ENCODE results near the gene ANO4. TPM values are rescaled to one million over a fixed set of nuclear protein-coding genes. Genes with fewer than 3 reads are reported as not detected.

Gene ANO4
- total and polyA plus RNA-seq, 2 donors (not counting 1 experiment from before 2014, with no cell fraction given) = not detected

DNA sequence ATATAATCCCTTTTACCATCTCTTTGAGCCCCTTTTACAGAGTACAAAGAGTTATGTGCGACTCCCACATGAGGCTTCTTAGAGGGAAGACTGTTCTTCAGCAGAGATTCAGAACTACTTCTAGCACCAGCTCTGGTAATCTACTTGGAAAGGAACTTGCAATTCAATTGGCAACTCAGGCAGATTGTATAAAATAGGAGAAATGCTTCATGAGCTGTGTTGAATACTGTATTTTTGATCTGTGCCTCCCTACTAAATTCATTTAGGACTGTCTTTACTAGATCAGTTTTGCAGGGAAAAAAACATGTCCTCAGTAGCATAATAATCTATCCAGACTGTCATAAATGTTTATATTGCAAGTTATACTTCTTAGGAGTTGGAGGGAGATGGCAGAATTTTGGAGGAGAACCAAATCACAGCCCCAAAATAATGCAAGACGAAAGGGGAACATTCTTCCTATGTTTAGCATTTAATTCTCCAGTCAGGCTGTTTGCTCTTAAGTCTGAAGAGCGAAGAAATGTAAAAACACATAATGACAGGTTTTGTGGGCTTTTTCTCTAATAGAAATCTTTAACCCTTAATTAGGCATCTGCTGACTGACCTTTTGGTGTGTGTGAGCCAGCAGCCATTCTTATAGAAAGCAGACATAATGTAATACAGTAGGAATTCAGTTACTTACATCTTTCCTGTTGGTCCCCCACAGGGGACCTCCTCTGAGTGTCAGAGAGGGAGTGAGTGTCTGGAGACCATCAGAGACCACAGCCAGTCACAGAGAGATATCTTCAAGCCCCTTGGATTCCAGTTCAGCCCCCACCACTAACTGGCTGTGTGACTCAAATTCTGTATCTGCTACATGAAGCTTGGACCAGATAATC, 3.9 kb downstream of the ANO4 start:
- Histone ChIP-seq H3K27me3 (replicated peaks in 1 of 4; ENCODE audit: control extremely low read depth in 1 of 4, control insufficient read depth in 3 of 4, insufficient read depth in 4 of 4, low read length in 3 of 4) (peaks cover 0 to 8% (median 0%) of the 10 kb centered on the region in 4 experiments), H3K4me2 (replicated peaks; ENCODE audit: low read depth, low read length, poor library complexity, severe bottlenecking) (no peak overlapping the region), H4K20me1 (ENCODE audit: control insufficient read depth, insufficient read depth, low read length, poor library complexity, severe bottlenecking) (no peaks in the 10 kb centered on the region), H2AFZ (ENCODE audit: insufficient read depth, low read depth, low read length, poor library complexity, severe bottlenecking) (no peak overlapping the region), H3K9me3 (ENCODE audit: control extremely low read depth in 1 of 3, control insufficient read depth in 2 of 3, insufficient read depth in 1 of 3, low read length in 2 of 3) (no peaks in the 10 kb centered on the region), H3K4me3 (ENCODE audit: control extremely low read depth in 1 of 5, extremely low read depth in 1 of 5, insufficient read depth in 1 of 5, low read depth in 2 of 5, low read length in 4 of 5) (no peak overlapping the region), H3K79me2 (ENCODE audit: control insufficient read depth, insufficient read depth, low read length) (no peaks in the 10 kb centered on the region), H3K4me1 (ENCODE audit: control insufficient read depth in 2 of 2, insufficient read depth in 2 of 2, low read length in 2 of 2) (no peaks in the 10 kb centered on the region), H3K27ac (ENCODE audit: low read length in 2 of 2) (no peak overlapping the region), H3K36me3 (replicated peaks in 1 of 2; ENCODE audit: control extremely low read depth in 1 of 2, control insufficient read depth in 1 of 2, extremely low read depth in 1 of 2, insufficient read depth in 2 of 2, low read length in 1 of 2) (no peaks in the 10 kb centered on the region), H3K9ac (ENCODE audit: low read length) (no peak overlapping the region)
- WGBS (ENCODE audit: insufficient coverage) = 80% methylated on average over 1 of the region's 3 CpGs
- H3K4me3 Mint-ChIP-seq = no peak overlapping the region
- H3K9me3 Mint-ChIP-seq (ENCODE audit: insufficient read depth) = no peaks in the 10 kb centered on the region
- CTCF ChIA-PET = no interaction called here
- no peak for ATAC-seq (ENCODE audit: low read depth)
- POLR2A ChIA-PET = no interaction called here
- H3K27me3 Mint-ChIP-seq = peaks cover 29% of the 10 kb centered on the region
- no peaks in the 10 kb centered on the region for H3K4me1 Mint-ChIP-seq
- TF ChIP-seq, protein P1, sequence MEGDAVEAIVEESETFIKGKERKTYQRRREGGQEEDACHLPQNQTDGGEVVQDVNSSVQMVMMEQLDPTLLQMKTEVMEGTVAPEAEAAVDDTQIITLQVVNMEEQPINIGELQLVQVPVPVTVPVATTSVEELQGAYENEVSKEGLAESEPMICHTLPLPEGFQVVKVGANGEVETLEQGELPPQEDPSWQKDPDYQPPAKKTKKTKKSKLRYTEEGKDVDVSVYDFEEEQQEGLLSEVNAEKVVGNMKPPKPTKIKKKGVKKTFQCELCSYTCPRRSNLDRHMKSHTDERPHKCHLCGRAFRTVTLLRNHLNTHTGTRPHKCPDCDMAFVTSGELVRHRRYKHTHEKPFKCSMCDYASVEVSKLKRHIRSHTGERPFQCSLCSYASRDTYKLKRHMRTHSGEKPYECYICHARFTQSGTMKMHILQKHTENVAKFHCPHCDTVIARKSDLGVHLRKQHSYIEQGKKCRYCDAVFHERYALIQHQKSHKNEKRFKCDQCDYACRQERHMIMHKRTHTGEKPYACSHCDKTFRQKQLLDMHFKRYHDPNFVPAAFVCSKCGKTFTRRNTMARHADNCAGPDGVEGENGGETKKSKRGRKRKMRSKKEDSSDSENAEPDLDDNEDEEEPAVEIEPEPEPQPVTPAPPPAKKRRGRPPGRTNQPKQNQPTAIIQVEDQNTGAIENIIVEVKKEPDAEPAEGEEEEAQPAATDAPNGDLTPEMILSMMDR (IDR thresholded peaks at IDR 0.05) = no peak
- no peak for TF ChIP-seq EZH2 (IDR thresholded peaks at IDR 0.05; ENCODE audit: borderline replicate concordance, insufficient read depth, low read depth, low read length, poor library complexity, severe bottlenecking)
- DNase-seq = no peak
- intact Hi-C loops (cut with micrococcal nuclease) = no loop called here
- no peak overlapping the region for H3K27ac Mint-ChIP-seq

DNA sequence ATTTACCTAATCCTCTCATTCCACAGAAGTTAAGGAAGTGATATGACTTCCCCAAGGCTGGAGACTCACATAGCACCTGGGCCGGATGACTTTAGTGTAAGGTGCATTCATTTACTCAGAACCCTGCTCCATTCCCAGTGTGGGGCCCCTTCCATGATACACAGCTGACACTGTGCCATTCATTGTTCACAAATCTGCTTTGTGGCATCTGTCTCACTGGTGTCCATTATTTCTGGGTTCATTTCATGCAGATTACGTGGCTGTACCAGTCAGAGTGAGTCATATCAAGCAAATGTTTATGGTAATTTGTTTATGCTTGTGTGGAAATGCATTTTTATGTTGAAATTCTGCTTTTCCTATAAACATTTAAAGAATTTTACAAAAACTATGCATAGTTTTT, 5.2 kb downstream of the ANO4 start:
- TF ChIP-seq, protein P1 (IDR thresholded peaks at IDR 0.05) = no peak
- no peak for TF ChIP-seq EZH2 (IDR thresholded peaks at IDR 0.05; ENCODE audit: borderline replicate concordance, insufficient read depth, low read depth, low read length, poor library complexity, severe bottlenecking)
- Mint-ChIP-seq H3K27me3 (peaks cover 23% of the 10 kb centered on the region), H3K9me3 (ENCODE audit: insufficient read depth) (no peaks in the 10 kb centered on the region), H3K4me3 (no peak overlapping the region), H3K4me1 (no peaks in the 10 kb centered on the region), H3K27ac (no peak overlapping the region)
- Histone ChIP-seq H3K9me3 (ENCODE audit: control extremely low read depth in 1 of 3, control insufficient read depth in 2 of 3, insufficient read depth in 1 of 3, low read length in 2 of 3) (no peaks in the 10 kb centered on the region), H3K4me1 (ENCODE audit: control insufficient read depth in 2 of 2, insufficient read depth in 2 of 2, low read length in 2 of 2) (no peaks in the 10 kb centered on the region), H2AFZ (ENCODE audit: insufficient read depth, low read depth, low read length, poor library complexity, severe bottlenecking) (no peak overlapping the region), H3K4me3 (ENCODE audit: control extremely low read depth in 1 of 5, extremely low read depth in 1 of 5, insufficient read depth in 1 of 5, low read depth in 2 of 5, low read length in 4 of 5) (no peak overlapping the region), H4K20me1 (ENCODE audit: control insufficient read depth, insufficient read depth, low read length, poor library complexity, severe bottlenecking) (no peaks in the 10 kb centered on the region), H3K4me2 (replicated peaks; ENCODE audit: low read depth, low read length, poor library complexity, severe bottlenecking) (no peak overlapping the region), H3K36me3 (replicated peaks in 1 of 2; ENCODE audit: control extremely low read depth in 1 of 2, control insufficient read depth in 1 of 2, extremely low read depth in 1 of 2, insufficient read depth in 2 of 2, low read length in 1 of 2) (no peaks in the 10 kb centered on the region), H3K9ac (ENCODE audit: low read length) (no peak overlapping the region), H3K79me2 (ENCODE audit: control insufficient read depth, insufficient read depth, low read length) (no peaks in the 10 kb centered on the region), H3K27ac (ENCODE audit: low read length in 2 of 2) (no peak overlapping the region), H3K27me3 (replicated peaks in 1 of 4; ENCODE audit: control extremely low read depth in 1 of 4, control insufficient read depth in 3 of 4, insufficient read depth in 4 of 4, low read length in 3 of 4) (peaks cover 0 to 5% (median 0%) of the 10 kb centered on the region in 4 experiments)
- DNase-seq = no peak
- 80% methylated on average over 1 of the region's 2 CpGs for WGBS (ENCODE audit: insufficient coverage)
- intact Hi-C loops (cut with micrococcal nuclease) = no loop called here
- ChIA-PET POLR2A (no interaction called here), CTCF (no interaction called here)
- ATAC-seq (ENCODE audit: low read depth) = no peak

Measured in B cell (primary cell).